Keratinocyte (primary cell): ENCODE data around the gene BEND3. TPM values are rescaled to one million over a fixed set of nuclear protein-coding genes. Genes with fewer than 3 reads are reported as not detected.
A peak's percentile ranks its signal among the peaks of the same experiment; 100 is the strongest.

Experiments used
- DNase-seq: peaks from one replicate; pipeline ENCODE4 v3.0.0-alpha.2; 2011; ENCODE audit warnings: low read depth, missing footprints, low spot score
- FAIRE-seq: peaks from 2 replicates; lab custom pipeline; 2011; peaks lifted over from hg19 to GRCh38; lab: Jason Lieb, UNC
- H2AFZ ChIP-seq: 2 replicates; pipeline ENCODE4 v1.6.0; 2012; ENCODE audit warnings: low read length, control low read depth, inconsistent platforms; ENCODE audit not compliant: control insufficient read depth
- H3K27ac ChIP-seq: 2 replicates; pipeline ENCODE4 v1.5.1; 2011; ENCODE audit warnings: low read length; ENCODE audit not compliant: control insufficient read depth, insufficient read depth
- H3K27me3 ChIP-seq: 3 replicates; pipeline ENCODE4 v1.6.0; 2011; ENCODE audit warnings: low read length; ENCODE audit not compliant: control insufficient read depth, insufficient read depth; ENCODE audit errors: extremely low read depth
- H3K36me3 ChIP-seq, 2 experiments: 2 replicates in 1 of 2; 3 replicates in 1 of 2; pipeline ENCODE4 v1.5.1; 2011; ENCODE audit warnings: low read length in 2 of 2, mild to moderate bottlenecking in 1 of 2; ENCODE audit not compliant: control insufficient read depth in 2 of 2, insufficient read depth in 2 of 2; ENCODE audit errors: extremely low read depth in 1 of 2
- H3K4me1 ChIP-seq: 3 replicates; pipeline ENCODE4 v1.5.1; 2011; ENCODE audit warnings: low read length; ENCODE audit not compliant: control insufficient read depth, insufficient read depth; ENCODE audit errors: extremely low read depth
- H3K4me2 ChIP-seq: 3 replicates; pipeline ENCODE4 v1.6.0; 2011; ENCODE audit warnings: low read depth, low read length; ENCODE audit not compliant: control insufficient read depth, insufficient read depth; ENCODE audit errors: extremely low read depth
- H3K4me3 ChIP-seq, 3 experiments: fragments of 200-600 bp in 1 of 3; sonication (generic) in 1 of 3; 2 replicates in 2 of 3; 3 replicates in 1 of 3; pipeline ENCODE4 v1.5.1; 2011 to 2016; ENCODE audit warnings: low read length in 3 of 3, mild to moderate bottlenecking in 3 of 3, control low read depth in 2 of 3, inconsistent platforms in 1 of 3, low read depth in 1 of 3, mixed read lengths in 1 of 3, mixed run types in 1 of 3, moderate library complexity in 1 of 3; ENCODE audit not compliant: control insufficient read depth in 2 of 3, insufficient read depth in 2 of 3; ENCODE audit errors: extremely low read depth in 1 of 3
- H3K79me2 ChIP-seq: 2 replicates; pipeline ENCODE4 v1.6.0; 2012; ENCODE audit warnings: low read length; ENCODE audit not compliant: control insufficient read depth, insufficient read depth
- H3K9ac ChIP-seq: 3 replicates; pipeline ENCODE4 v1.6.0; 2011; ENCODE audit warnings: low read length; ENCODE audit not compliant: control insufficient read depth, insufficient read depth; ENCODE audit errors: extremely low read depth
- H3K9me1 ChIP-seq: 3 replicates; pipeline ENCODE4 v1.6.0; 2011; ENCODE audit warnings: low read length; ENCODE audit not compliant: control insufficient read depth, insufficient read depth; ENCODE audit errors: extremely low read depth
- H3K9me3 ChIP-seq: 2 replicates; pipeline ENCODE4 v1.5.1; 2012; ENCODE audit warnings: low read depth, low read length; ENCODE audit not compliant: control insufficient read depth
- H4K20me1 ChIP-seq: 3 replicates; pipeline ENCODE4 v1.6.0; 2011; ENCODE audit warnings: low read length; ENCODE audit not compliant: control insufficient read depth, insufficient read depth; ENCODE audit errors: extremely low read depth
- CTCF ChIP-seq, 3 experiments: IDR thresholded peaks in 1 of 3; conservative IDR thresholded peaks in 1 of 3; optimal IDR thresholded peaks in 1 of 3; 2 replicates in 2 of 3; 3 replicates in 1 of 3; pipeline versions ENCODE3 to v1.5.1; 2011; ENCODE audit warnings: low read length in 3 of 3, mild to moderate bottlenecking in 3 of 3, moderate library complexity in 2 of 3, control low read depth in 1 of 3, inconsistent platforms in 1 of 3; ENCODE audit not compliant: insufficient read depth in 2 of 3; ENCODE audit errors: extremely low read depth in 1 of 3
- EZH2 ChIP-seq: IDR thresholded peaks from one replicate; pipeline ENCODE4 v1.6.1; 2012; ENCODE audit warnings: inconsistent platforms, mild to moderate bottlenecking, low read length, moderate library complexity
- dilution Hi-C: fragments of 300-500 bp; cut with MboI; formaldehyde crosslinking; loops from one replicate; pipeline ENCODE4 v1.7.0; 2020; ENCODE audit warnings: low sequenced_read_pairs; ENCODE audit not compliant: extremely low pct_ligation_motif_present
- polyA plus RNA-seq, 5 experiments: library from polyadenylated mRNA; depleted of rRNA in 3 of 5; stranded (reverse) in 3 of 5; stranded (forward) in 1 of 5; unstranded in 1 of 5; fragments of >200 nt; gene quantifications; 1 replicate in 1 of 5; 2 replicates in 3 of 5; 3 replicates in 1 of 5; pipeline versions ENCODE4 v1.2.1 to v1.2.3, GENCODE V29; 2011 to 2012; ENCODE audit warnings: missing spikeins in 2 of 5, low read depth in 1 of 5, low replicate concordance in 1 of 5

Gene BEND3
- polyA plus RNA-seq, 1 donor (not counting 4 experiments of a cell fraction or from before 2014, with no cell fraction given) = 2.1 TPM

GRCh38 chr6:107062691-107063090, 52.6 kb downstream of the BEND3 start:
- H3K4me1 ChIP-seq = peaks cover 11% of the 10 kb centered on the region
- dilution Hi-C loops = no loop called here
- no peaks in the 10 kb centered on the region for H3K36me3 ChIP-seq
- DNase-seq (no peak), FAIRE-seq (no peak)
- no peaks in the 10 kb centered on the region for H3K27me3 ChIP-seq
- H3K4me2 ChIP-seq = no peak overlapping the region
- H3K4me3 ChIP-seq = no peak overlapping the region
- H3K27ac ChIP-seq = no peak overlapping the region
- no peak overlapping the region for H2AFZ ChIP-seq
- no peaks in the 10 kb centered on the region for H3K79me2 ChIP-seq
- no peaks in the 10 kb centered on the region for H3K9me3 ChIP-seq
- H3K9ac ChIP-seq = no peak overlapping the region
- H4K20me1 ChIP-seq = no peaks in the 10 kb centered on the region
- TF ChIP-seq EZH2 = no peak
- TF ChIP-seq CTCF (optimal IDR thresholded peaks at IDR 0.05 in 1 of 3, IDR thresholded peaks at IDR 0.05 in 1 of 3, conservative IDR thresholded peaks at IDR 0.05 in 1 of 3; ENCODE audit: extremely low read depth in 1 of 3, insufficient read depth in 2 of 3, low read length in 3 of 3) = no peak
- no peaks in the 10 kb centered on the region for H3K9me1 ChIP-seq

- H3K9ac ChIP-seq = no peak overlapping the region
- no peaks in the 10 kb centered on the region for H3K79me2 ChIP-seq
These were observed 53.9 kb downstream of the BEND3 start for GRCh38 chr6:107061125-107062020.

More at GRCh38 chr6:107061125-107062020, 53.9 kb downstream of the BEND3 start:
- no peaks in the 10 kb centered on the region for H4K20me1 ChIP-seq
- peaks cover 11% of the 10 kb centered on the region for H3K4me1 ChIP-seq
- H3K9me1 ChIP-seq = no peaks in the 10 kb centered on the region
- H3K4me2 ChIP-seq = peak overlapping the region; percentile 40
- H3K27me3 ChIP-seq = no peaks in the 10 kb centered on the region
- dilution Hi-C loops = no loop called here
- FAIRE-seq = peak; percentile 13
- no peak overlapping the region for H3K27ac ChIP-seq
- H3K9me3 ChIP-seq = no peaks in the 10 kb centered on the region
- no peak overlapping the region for H3K4me3 ChIP-seq
- peak overlapping the region; percentile 29 for H2AFZ ChIP-seq
- no peaks in the 10 kb centered on the region for H3K36me3 ChIP-seq
- no peak for DNase-seq
- TF ChIP-seq CTCF (optimal IDR thresholded peaks at IDR 0.05 in 1 of 3, IDR thresholded peaks at IDR 0.05 in 1 of 3, conservative IDR thresholded peaks at IDR 0.05 in 1 of 3; ENCODE audit: extremely low read depth in 1 of 3, insufficient read depth in 2 of 3, low read length in 3 of 3) (no peak), EZH2 (no peak)
